HepG2 (cell line): Measurements from ENCODE around the gene SPA17. TPM values are rescaled to one million over a fixed set of nuclear protein-coding genes. Genes with fewer than 3 reads are reported as not detected.

ENCODE experiments used
- BCL6 ChIP-seq: IDR thresholded peaks from 2 replicates; pipeline ENCODE4 v1.6.1; 2016; ENCODE audit warnings: missing genetic modification reagents, missing compliant biosample characterization
- MAX ChIP-seq: IDR thresholded peaks from 2 replicates; pipeline ENCODE4 v1.6.1; 2012; ENCODE audit warnings: inconsistent platforms
- ZBTB40 ChIP-seq, 2 experiments: fragments of 450-650 bp in 1 of 2; sonication (generic) in 1 of 2; formaldehyde crosslinking in 1 of 2; IDR thresholded peaks; 2 replicates each; pipeline versions ENCODE4 v1.6.1 to v1.8.0; 2016 to 2022; ENCODE audit warnings: antibody characterized with exemption in 1 of 2, mild to moderate bottlenecking in 1 of 2, missing genetic modification reagents in 1 of 2
- ZFP36L2 ChIP-seq: sonication (generic); formaldehyde crosslinking; IDR thresholded peaks from 2 replicates; pipeline ENCODE4 v1.4.0; 2020; ENCODE audit warnings: missing genetic modification reagents
- ZFX ChIP-seq: sonication (generic); formaldehyde crosslinking; IDR thresholded peaks from 2 replicates; pipeline ENCODE4 v1.4.0; 2020; ENCODE audit warnings: mild to moderate bottlenecking, low read depth, missing genetic modification reagents, moderate library complexity
- ZNF543 ChIP-seq: sonication (generic); formaldehyde crosslinking; IDR thresholded peaks from 2 replicates; pipeline ENCODE4 v1.4.0; 2020; ENCODE audit warnings: mild to moderate bottlenecking, missing genetic modification reagents
- polyA plus RNA-seq, 8 experiments: library from polyadenylated mRNA; depleted of rRNA in 3 of 8; stranded (reverse) in 7 of 8; unstranded in 1 of 8; fragments of >200 nt; fragmentation: Illumina TruSeq in 4 of 8; extraction: Trizol in 4 of 8; gene quantifications; 2 replicates each; pipeline versions ENCODE4 v1.2.1 to v1.2.3, GENCODE V29; 2011 to 2016; ENCODE audit warnings: low read depth in 4 of 8, missing spikeins in 1 of 8, mixed read lengths in 1 of 8; ENCODE audit not compliant: insufficient read depth in 1 of 8
- total RNA-seq, 5 experiments: library from RNA; depleted of rRNA; stranded (reverse); fragments of >200 nt; fragmentation: Illumina TruSeq; extraction: Trizol; gene quantifications; 2 replicates each; pipeline ENCODE4 v1.2.3, GENCODE V29; 2016; ENCODE audit warnings: low read depth in 1 of 5
- TF ChIP-seq, protein P1 (sequence below): sonication (generic); formaldehyde crosslinking; IDR thresholded peaks from one replicate; pipeline ENCODE4 v1.5.1; 2020; ENCODE audit warnings: mild to moderate bottlenecking, missing genetic modification reagents; ENCODE audit errors: not compliant biosample characterization

SPA17 gene
- total and polyA plus RNA-seq, 2 of the 13 experiments (the other 11 are each of a cell fraction or from before 2014, with no cell fraction given): 4.4 to 8.4 TPM

DNA sequence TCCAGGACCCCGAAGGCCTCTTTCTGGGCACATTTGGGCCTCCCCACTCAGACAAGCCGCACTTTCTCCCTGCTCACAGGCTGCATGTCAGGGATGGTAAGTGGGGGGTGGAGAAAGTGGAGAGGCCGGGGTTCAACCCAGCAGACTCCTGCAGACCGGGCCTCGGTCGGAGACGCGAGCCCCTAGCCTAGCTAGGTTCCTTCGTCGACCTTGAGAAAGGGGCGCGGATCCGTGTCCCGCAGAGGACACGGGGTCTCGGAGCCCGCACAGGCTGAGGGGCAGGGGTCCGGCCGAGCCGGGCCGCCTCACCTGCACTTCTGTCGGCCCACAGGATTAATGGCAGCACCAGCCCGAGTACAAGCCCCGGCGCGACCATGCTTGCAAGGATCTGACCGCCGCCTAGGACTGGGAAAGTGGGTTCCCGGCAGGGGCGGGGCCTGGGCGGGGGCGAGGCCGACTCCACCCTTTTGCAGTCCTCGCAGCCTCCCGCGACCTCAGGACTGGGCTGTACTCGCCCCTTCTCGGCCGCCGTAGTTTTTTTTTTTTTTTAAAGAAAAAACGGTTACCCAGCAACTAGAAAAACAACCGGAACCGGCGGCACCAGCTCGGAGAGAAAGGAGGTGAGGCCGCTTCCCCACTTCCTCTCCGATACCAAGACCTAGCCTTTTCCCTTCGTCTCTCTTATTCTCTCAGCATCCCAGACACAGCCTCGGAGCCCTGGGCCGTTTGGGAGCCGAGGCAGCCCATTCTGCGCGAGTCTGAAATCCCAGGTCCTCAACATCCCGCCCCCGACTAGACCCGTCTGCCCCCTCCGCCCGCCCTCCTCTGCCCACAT is at the start of gene SPA17, which contains the start of gene SIAE (continued):
- TF ChIP-seq ZBTB40 (IDR thresholded peaks at IDR 0.05) (no peak), ZBTB40 (CRISPR knock-in tag; IDR thresholded peaks at IDR 0.05) (no peak; the same call in 1 of the 2 replicates), ZFX (CRISPR knock-in tag) (peak; percentile 84), BCL6 (CRISPR knock-in tag) (peak; percentile 38; the same call in 1 of the 2 replicates), MAX (peak; percentile 17; the same call in 1 of the 2 replicates), ZFP36L2 (no peak), ZNF543 (CRISPR knock-in tag) (peak; percentile 91)
- TF ChIP-seq, protein P1, sequence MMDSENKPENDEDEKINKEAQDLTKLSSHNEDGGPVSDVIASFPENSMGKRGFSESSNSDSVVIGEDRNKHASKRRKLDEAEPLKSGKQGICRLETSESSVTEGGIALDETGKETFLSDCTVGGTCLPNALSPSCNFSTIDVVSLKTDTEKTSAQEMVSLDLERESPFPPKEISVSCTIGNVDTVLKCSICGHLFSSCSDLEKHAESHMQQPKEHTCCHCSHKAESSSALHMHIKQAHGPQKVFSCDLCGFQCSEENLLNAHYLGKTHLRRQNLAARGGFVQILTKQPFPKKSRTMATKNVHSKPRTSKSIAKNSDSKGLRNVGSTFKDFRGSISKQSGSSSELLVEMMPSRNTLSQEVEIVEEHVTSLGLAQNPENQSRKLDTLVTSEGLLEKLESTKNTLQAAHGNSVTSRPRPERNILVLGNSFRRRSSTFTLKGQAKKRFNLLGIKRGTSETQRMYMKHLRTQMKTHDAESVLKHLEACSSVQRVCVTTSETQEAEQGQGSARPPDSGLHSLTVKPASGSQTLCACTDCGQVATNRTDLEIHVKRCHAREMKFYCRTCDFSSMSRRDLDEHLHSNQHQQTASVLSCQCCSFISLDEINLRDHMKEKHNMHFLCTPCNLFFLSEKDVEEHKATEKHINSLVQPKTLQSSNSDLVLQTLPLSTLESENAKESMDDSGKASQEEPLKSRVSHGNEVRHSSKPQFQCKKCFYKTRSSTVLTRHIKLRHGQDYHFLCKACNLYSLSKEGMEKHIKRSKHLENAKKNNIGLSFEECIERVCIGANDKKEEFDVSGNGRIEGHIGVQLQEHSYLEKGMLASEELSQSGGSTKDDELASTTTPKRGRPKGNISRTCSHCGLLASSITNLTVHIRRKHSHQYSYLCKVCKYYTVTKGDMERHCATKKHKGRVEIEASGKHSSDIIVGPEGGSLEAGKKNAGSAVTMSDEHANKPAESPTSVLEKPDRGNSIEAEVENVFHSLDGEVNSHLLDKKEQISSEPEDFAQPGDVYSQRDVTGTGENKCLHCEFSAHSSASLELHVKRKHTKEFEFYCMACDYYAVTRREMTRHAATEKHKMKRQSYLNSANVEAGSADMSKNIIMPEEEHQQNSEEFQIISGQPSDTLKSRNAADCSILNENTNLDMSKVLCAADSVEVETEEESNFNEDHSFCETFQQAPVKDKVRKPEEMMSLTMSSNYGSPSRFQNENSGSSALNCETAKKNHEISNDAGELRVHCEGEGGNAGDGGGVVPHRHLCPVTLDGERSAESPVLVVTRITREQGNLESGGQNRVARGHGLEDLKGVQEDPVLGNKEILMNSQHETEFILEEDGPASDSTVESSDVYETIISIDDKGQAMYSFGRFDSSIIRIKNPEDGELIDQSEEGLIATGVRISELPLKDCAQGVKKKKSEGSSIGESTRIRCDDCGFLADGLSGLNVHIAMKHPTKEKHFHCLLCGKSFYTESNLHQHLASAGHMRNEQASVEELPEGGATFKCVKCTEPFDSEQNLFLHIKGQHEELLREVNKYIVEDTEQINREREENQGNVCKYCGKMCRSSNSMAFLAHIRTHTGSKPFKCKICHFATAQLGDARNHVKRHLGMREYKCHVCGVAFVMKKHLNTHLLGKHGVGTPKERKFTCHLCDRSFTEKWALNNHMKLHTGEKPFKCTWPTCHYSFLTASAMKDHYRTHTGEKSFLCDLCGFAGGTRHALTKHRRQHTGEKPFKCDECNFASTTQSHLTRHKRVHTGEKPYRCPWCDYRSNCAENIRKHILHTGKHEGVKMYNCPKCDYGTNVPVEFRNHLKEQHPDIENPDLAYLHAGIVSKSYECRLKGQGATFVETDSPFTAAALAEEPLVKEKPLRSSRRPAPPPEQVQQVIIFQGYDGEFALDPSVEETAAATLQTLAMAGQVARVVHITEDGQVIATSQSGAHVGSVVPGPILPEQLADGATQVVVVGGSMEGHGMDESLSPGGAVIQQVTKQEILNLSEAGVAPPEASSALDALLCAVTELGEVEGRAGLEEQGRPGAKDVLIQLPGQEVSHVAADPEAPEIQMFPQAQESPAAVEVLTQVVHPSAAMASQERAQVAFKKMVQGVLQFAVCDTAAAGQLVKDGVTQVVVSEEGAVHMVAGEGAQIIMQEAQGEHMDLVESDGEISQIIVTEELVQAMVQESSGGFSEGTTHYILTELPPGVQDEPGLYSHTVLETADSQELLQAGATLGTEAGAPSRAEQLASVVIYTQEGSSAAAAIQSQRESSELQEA (CRISPR knock-in tag): no peak
